ENCODE results near the gene PRKCQ.
"Not testable (repeated sequence)": the region's sequence is repeated elsewhere in the genome, so short reads cannot be mapped to it uniquely, and the experiment has no call there.

Gene PRKCQ

GRCh38 chr10:6385665-6386064, 194.4 kb downstream of the PRKCQ start:
- Histone ChIP-seq H3K4me3 (ENCODE audit: low read depth in 1 of 2, low read length in 2 of 2) (no peak overlapping the region), H3K9me3 (ENCODE audit: control insufficient read depth in 1 of 2, low read length in 2 of 2) (peaks cover 12 to 22% of the 10 kb centered on the region in 2 donors), H3K27ac (ENCODE audit: low read depth, low read length) (no peak overlapping the region), H3K27me3 (ENCODE audit: control insufficient read depth in 1 of 2, insufficient read depth in 2 of 2, low read length in 2 of 2) (no peaks in the 10 kb centered on the region), H3K36me3 (ENCODE audit: control insufficient read depth in 1 of 2, insufficient read depth in 2 of 2, low read length in 2 of 2) (no peaks in the 10 kb centered on the region), H3K4me1 (ENCODE audit: control insufficient read depth in 1 of 2, insufficient read depth in 2 of 2, low read length in 2 of 2) (peaks cover 0 to 12% of the 10 kb centered on the region in 2 donors), H3K9ac (ENCODE audit: low read depth in 1 of 2, low read length in 2 of 2) (no peak overlapping the region)

GRCh38 chr10:6384847-6385246, 195.2 kb downstream of the PRKCQ start:
- Histone ChIP-seq H3K9ac (ENCODE audit: low read depth in 1 of 2, low read length in 2 of 2) (no peak overlapping the region), H3K4me3 (ENCODE audit: low read depth in 1 of 2, low read length in 2 of 2) (no peak overlapping the region), H3K27ac (ENCODE audit: low read depth, low read length) (no peak overlapping the region), H3K4me1 (ENCODE audit: control insufficient read depth in 1 of 2, insufficient read depth in 2 of 2, low read length in 2 of 2) (peaks cover 0 to 12% of the 10 kb centered on the region in 2 donors), H3K9me3 (ENCODE audit: control insufficient read depth in 1 of 2, low read length in 2 of 2) (peaks cover 7 to 19% of the 10 kb centered on the region in 2 donors), H3K36me3 (ENCODE audit: control insufficient read depth in 1 of 2, insufficient read depth in 2 of 2, low read length in 2 of 2) (no peaks in the 10 kb centered on the region), H3K27me3 (ENCODE audit: control insufficient read depth in 1 of 2, insufficient read depth in 2 of 2, low read length in 2 of 2) (no peaks in the 10 kb centered on the region)

- Histone ChIP-seq H3K9ac (ENCODE audit: low read depth in 1 of 2, low read length in 2 of 2) (no peak overlapping the region), H3K4me1 (ENCODE audit: control insufficient read depth in 1 of 2, insufficient read depth in 2 of 2, low read length in 2 of 2) (peaks cover 0 to 12% of the 10 kb centered on the region in 2 donors), H3K27ac (ENCODE audit: low read depth, low read length) (no peak overlapping the region), H3K9me3 (ENCODE audit: control insufficient read depth in 1 of 2, low read length in 2 of 2) (peaks cover 7 to 11% of the 10 kb centered on the region in 2 donors), H3K36me3 (ENCODE audit: control insufficient read depth in 1 of 2, insufficient read depth in 2 of 2, low read length in 2 of 2) (no peaks in the 10 kb centered on the region), H3K27me3 (ENCODE audit: control insufficient read depth in 1 of 2, insufficient read depth in 2 of 2, low read length in 2 of 2) (no peaks in the 10 kb centered on the region), H3K4me3 (ENCODE audit: low read depth in 1 of 2, low read length in 2 of 2) (no peak overlapping the region)
These were observed 196.0 kb downstream of the PRKCQ start for GRCh38 chr10:6384031-6384430.

- peaks cover 0 to 12% of the 10 kb centered on the region in 2 donors for H3K4me1 ChIP-seq (ENCODE audit: control insufficient read depth in 1 of 2, insufficient read depth in 2 of 2, low read length in 2 of 2)
- H3K36me3 ChIP-seq (ENCODE audit: control insufficient read depth in 1 of 2, insufficient read depth in 2 of 2, low read length in 2 of 2), result no peaks in the 10 kb centered on the region
- no peaks in the 10 kb centered on the region for H3K27me3 ChIP-seq (ENCODE audit: control insufficient read depth in 1 of 2, insufficient read depth in 2 of 2, low read length in 2 of 2)
- H3K4me3 ChIP-seq (ENCODE audit: low read depth in 1 of 2, low read length in 2 of 2), result no peak overlapping the region
- no peak overlapping the region for H3K9ac ChIP-seq (ENCODE audit: low read depth in 1 of 2, low read length in 2 of 2)
- H3K27ac ChIP-seq (ENCODE audit: low read depth, low read length), result no peak overlapping the region
- peaks cover 5 to 9% of the 10 kb centered on the region in 2 donors for H3K9me3 ChIP-seq (ENCODE audit: control insufficient read depth in 1 of 2, low read length in 2 of 2)
These were observed 196.8 kb downstream of the PRKCQ start for GRCh38 chr10:6383096-6383812.

GRCh38 chr10:6382081-6382480, 198.0 kb downstream of the PRKCQ start:
- Histone ChIP-seq H3K9me3 (ENCODE audit: control insufficient read depth in 1 of 2, low read length in 2 of 2) (peaks cover 5 to 9% of the 10 kb centered on the region in 2 donors), H3K9ac (ENCODE audit: low read depth in 1 of 2, low read length in 2 of 2) (no peak overlapping the region), H3K27me3 (ENCODE audit: control insufficient read depth in 1 of 2, insufficient read depth in 2 of 2, low read length in 2 of 2) (no peaks in the 10 kb centered on the region), H3K4me1 (ENCODE audit: control insufficient read depth in 1 of 2, insufficient read depth in 2 of 2, low read length in 2 of 2) (peaks cover 0 to 12% of the 10 kb centered on the region in 2 donors), H3K27ac (ENCODE audit: low read depth, low read length) (no peak overlapping the region), H3K36me3 (ENCODE audit: control insufficient read depth in 1 of 2, insufficient read depth in 2 of 2, low read length in 2 of 2) (no peaks in the 10 kb centered on the region), H3K4me3 (ENCODE audit: low read depth in 1 of 2, low read length in 2 of 2) (no peak overlapping the region)

- not testable (repeated sequence) for H3K9me3 ChIP-seq (ENCODE audit: control insufficient read depth in 1 of 2, low read length in 2 of 2); H3K4me3 ChIP-seq (ENCODE audit: low read depth in 1 of 2, low read length in 2 of 2)
These were observed 199.6 kb downstream of the PRKCQ start for GRCh38 chr10:6380478-6380877.

GRCh38 chr10:6379015-6379776, 200.9 kb downstream of the PRKCQ start:
- H3K4me1 ChIP-seq (ENCODE audit: control insufficient read depth in 1 of 2, insufficient read depth in 2 of 2, low read length in 2 of 2), result peaks cover 0 to 12% of the 10 kb centered on the region in 2 donors
- H3K9me3 ChIP-seq (ENCODE audit: control insufficient read depth in 1 of 2, low read length in 2 of 2), result peaks cover 5 to 9% of the 10 kb centered on the region in 2 donors

More at GRCh38 chr10:6380478-6380877, 199.6 kb downstream of the PRKCQ start:
- H3K4me1 ChIP-seq (ENCODE audit: control insufficient read depth in 1 of 2, insufficient read depth in 2 of 2, low read length in 2 of 2), result peaks cover 0 to 12% of the 10 kb centered on the region in 2 donors
- not testable (repeated sequence) for H3K27me3 ChIP-seq (ENCODE audit: control insufficient read depth in 1 of 2, insufficient read depth in 2 of 2, low read length in 2 of 2); H3K36me3 ChIP-seq (ENCODE audit: control insufficient read depth in 1 of 2, insufficient read depth in 2 of 2, low read length in 2 of 2); H3K9ac ChIP-seq (ENCODE audit: low read depth in 1 of 2, low read length in 2 of 2); H3K27ac ChIP-seq (ENCODE audit: low read depth, low read length)

More at GRCh38 chr10:6379015-6379776, 200.9 kb downstream of the PRKCQ start:
- Histone ChIP-seq H3K9ac (ENCODE audit: low read depth in 1 of 2, low read length in 2 of 2) (no peak overlapping the region), H3K27ac (ENCODE audit: low read depth, low read length) (no peak overlapping the region), H3K36me3 (ENCODE audit: control insufficient read depth in 1 of 2, insufficient read depth in 2 of 2, low read length in 2 of 2) (no peaks in the 10 kb centered on the region), H3K27me3 (ENCODE audit: control insufficient read depth in 1 of 2, insufficient read depth in 2 of 2, low read length in 2 of 2) (no peaks in the 10 kb centered on the region), H3K4me3 (ENCODE audit: low read depth in 1 of 2, low read length in 2 of 2) (no peak overlapping the region)
